ENCODE measurements around the gene CLIP2. TPM values are rescaled to one million over a fixed set of nuclear protein-coding genes. Genes with fewer than 3 reads are reported as not detected.
"Not testable (repeated sequence)": the region's sequence is repeated elsewhere in the genome, so short reads cannot be mapped to it uniquely, and the experiment has no call there.

Gene CLIP2
- total RNA-seq, 2 donors from 2014 or later, result 77.8 to 81.6 TPM

- no peak overlapping the region for H3K4me3 ChIP-seq
- TF ChIP-seq, protein P1, sequence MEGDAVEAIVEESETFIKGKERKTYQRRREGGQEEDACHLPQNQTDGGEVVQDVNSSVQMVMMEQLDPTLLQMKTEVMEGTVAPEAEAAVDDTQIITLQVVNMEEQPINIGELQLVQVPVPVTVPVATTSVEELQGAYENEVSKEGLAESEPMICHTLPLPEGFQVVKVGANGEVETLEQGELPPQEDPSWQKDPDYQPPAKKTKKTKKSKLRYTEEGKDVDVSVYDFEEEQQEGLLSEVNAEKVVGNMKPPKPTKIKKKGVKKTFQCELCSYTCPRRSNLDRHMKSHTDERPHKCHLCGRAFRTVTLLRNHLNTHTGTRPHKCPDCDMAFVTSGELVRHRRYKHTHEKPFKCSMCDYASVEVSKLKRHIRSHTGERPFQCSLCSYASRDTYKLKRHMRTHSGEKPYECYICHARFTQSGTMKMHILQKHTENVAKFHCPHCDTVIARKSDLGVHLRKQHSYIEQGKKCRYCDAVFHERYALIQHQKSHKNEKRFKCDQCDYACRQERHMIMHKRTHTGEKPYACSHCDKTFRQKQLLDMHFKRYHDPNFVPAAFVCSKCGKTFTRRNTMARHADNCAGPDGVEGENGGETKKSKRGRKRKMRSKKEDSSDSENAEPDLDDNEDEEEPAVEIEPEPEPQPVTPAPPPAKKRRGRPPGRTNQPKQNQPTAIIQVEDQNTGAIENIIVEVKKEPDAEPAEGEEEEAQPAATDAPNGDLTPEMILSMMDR (IDR thresholded peaks at IDR 0.05), result no peak
- no peak overlapping the region for H3K9ac ChIP-seq (ENCODE audit: low read depth in 2 of 2, low read length in 2 of 2)
- intact Hi-C loops (cut with DNase I), result no loop called here
- DNase-seq, result no peak
- H3K36me3 ChIP-seq, result no peaks in the 10 kb centered on the region
- H3K27ac ChIP-seq, result no peak overlapping the region
- H3K4me1 ChIP-seq, result no peaks in the 10 kb centered on the region
- no peaks in the 10 kb centered on the region for H3K27me3 ChIP-seq
- no peaks in the 10 kb centered on the region for H3K9me3 ChIP-seq
These were observed 43.4 kb downstream of the CLIP2 start for GRCh38 chr7:74332373-74333176.

DNA sequence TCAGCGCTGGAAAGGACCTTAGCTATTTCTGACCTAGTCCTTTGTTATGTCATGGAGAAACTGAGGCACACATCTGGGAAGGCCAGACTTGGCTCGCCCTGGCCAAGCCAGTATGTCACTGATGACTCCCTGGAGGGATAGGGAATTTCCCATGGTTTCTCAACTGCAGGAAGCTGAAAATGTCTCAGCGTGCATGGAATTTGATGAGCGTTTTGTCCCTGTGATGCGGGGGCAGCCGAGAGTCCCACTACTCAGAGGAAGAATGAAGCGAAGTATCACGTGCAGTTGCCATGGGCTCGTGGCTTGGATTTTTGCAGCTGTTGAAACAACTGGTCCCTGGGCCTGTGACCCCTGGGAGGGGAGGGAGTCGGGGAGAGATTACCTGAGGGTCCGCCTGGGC is 44.8 kb downstream of the CLIP2 start:
- Histone ChIP-seq H3K36me3 (no peaks in the 10 kb centered on the region), H3K9me3 (no peaks in the 10 kb centered on the region), H3K27me3 (no peaks in the 10 kb centered on the region), H3K27ac (no peak overlapping the region), H3K9ac (ENCODE audit: low read depth in 2 of 2, low read length in 2 of 2) (no peak overlapping the region), H3K4me3 (no peak overlapping the region), H3K4me1 (no peaks in the 10 kb centered on the region)
- no peak for DNase-seq
- TF ChIP-seq, protein P1 (IDR thresholded peaks at IDR 0.05), result no peak
- intact Hi-C loops (cut with DNase I), result no loop called here

- no peak overlapping the region for H3K4me3 ChIP-seq
- no peak for DNase-seq
- intact Hi-C loops (cut with DNase I), result no loop called here
- no peaks in the 10 kb centered on the region for H3K27me3 ChIP-seq
- no peaks in the 10 kb centered on the region for H3K4me1 ChIP-seq
- no peaks in the 10 kb centered on the region for H3K9me3 ChIP-seq
- H3K27ac ChIP-seq, result no peak overlapping the region
- no peaks in the 10 kb centered on the region for H3K36me3 ChIP-seq
- no peak overlapping the region for H3K9ac ChIP-seq (ENCODE audit: low read depth in 2 of 2, low read length in 2 of 2)
- TF ChIP-seq, protein P1 (IDR thresholded peaks at IDR 0.05), result no peak
These were observed 48.7 kb downstream of the CLIP2 start for GRCh38 chr7:74337926-74338325.

DNA sequence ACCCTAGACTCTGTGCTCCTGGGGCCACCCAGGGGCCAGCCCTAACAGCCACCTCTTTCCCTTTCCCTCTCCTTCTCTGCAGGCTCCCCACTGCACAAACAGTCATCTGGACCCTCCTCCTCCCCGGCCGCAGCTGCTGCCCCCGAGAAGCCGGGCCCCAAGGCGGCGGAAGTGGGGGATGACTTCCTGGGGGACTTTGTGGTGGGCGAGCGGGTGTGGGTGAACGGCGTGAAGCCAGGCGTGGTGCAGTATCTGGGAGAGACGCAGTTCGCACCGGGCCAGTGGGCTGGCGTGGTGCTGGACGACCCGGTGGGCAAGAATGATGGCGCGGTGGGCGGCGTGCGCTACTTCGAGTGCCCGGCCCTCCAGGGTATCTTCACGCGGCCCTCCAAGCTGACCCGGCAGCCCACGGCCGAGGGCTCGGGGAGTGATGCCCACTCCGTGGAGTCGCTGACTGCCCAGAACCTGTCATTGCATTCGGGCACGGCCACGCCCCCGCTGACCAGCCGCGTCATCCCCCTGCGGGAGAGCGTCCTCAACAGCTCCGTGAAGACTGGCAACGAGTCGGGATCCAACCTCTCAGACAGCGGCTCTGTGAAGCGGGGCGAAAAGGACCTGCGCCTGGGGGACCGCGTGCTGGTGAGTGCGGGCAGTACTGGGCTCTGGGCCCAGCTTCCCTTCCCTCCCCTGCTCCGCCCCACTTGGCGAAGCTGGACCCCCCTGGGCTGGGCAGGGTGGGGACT is 49.3 kb downstream of the CLIP2 start:
- intact Hi-C loops (cut with DNase I), result no loop called here
- DNase-seq, result no peak
- H3K9ac ChIP-seq (ENCODE audit: low read depth in 2 of 2, low read length in 2 of 2), result no peak overlapping the region
- no peak overlapping the region for H3K27ac ChIP-seq
- H3K9me3 ChIP-seq, result no peaks in the 10 kb centered on the region
- TF ChIP-seq, protein P1 (IDR thresholded peaks at IDR 0.05), result no peak
- H3K4me3 ChIP-seq, result no peak overlapping the region
- no peaks in the 10 kb centered on the region for H3K36me3 ChIP-seq
- no peaks in the 10 kb centered on the region for H3K27me3 ChIP-seq
- no peaks in the 10 kb centered on the region for H3K4me1 ChIP-seq

GRCh38 chr7:74339648-74340047 is 50.4 kb downstream of the CLIP2 start:
- H3K36me3 ChIP-seq, result not testable (repeated sequence)

More at GRCh38 chr7:74339648-74340047, 50.4 kb downstream of the CLIP2 start:
- H3K4me3 ChIP-seq; H3K4me1 ChIP-seq; H3K9me3 ChIP-seq; H3K27me3 ChIP-seq; intact Hi-C loops (cut with DNase I); H3K27ac ChIP-seq; H3K9ac ChIP-seq (ENCODE audit: low read depth in 2 of 2, low read length in 2 of 2); DNase-seq: not testable (repeated sequence)

Measured in colonic mucosa (tissue), 4 donors.